SK-N-SH treated with all-trans-retinoic acid at 6 μM for 48 hours (cell line): ENCODE measurements around the gene GABBR1.

Experiments
- ZFP30 ChIP-seq: fragments of 450-650 bp; formaldehyde crosslinking; IDR thresholded peaks from 2 replicates; pipeline ENCODE4 v1.5.0; 2022; ENCODE audit warnings: mild to moderate bottlenecking, moderate library complexity
- ZNF8 ChIP-seq: fragments of 450-650 bp; formaldehyde crosslinking; IDR thresholded peaks from 2 replicates; pipeline ENCODE4 v1.5.0; 2020; ENCODE audit warnings: mild to moderate bottlenecking, moderate library complexity

GRCh38 chr6:29553268-29554057 is 79.5 kb downstream of the GABBR1 start:
- TF ChIP-seq ZFP30 (CRISPR knock-in tag) (no peak), ZNF8 (no peak)
